HepG2 (cell line): ENCODE data around the gene PIM1. TPM values are rescaled to one million over a fixed set of nuclear protein-coding genes. Genes with fewer than 3 reads are reported as not detected.
A peak's percentile ranks its signal among the peaks of the same experiment; 100 is the strongest.

Source experiments
- ATRX ChIP-seq: sonication (generic); formaldehyde crosslinking; IDR thresholded peaks from 2 replicates; pipeline ENCODE4 v1.4.0; 2020; ENCODE audit warnings: missing genetic modification reagents, borderline replicate concordance
- EHMT2 ChIP-seq: fragments of 200-600 bp; sonication (generic); IDR thresholded peaks from 2 replicates; pipeline ENCODE4 v1.7.0; 2017; ENCODE audit warnings: antibody characterized with exemption, low read depth, low read length, borderline replicate concordance
- FOXK1 ChIP-seq: sonication (generic); formaldehyde crosslinking; IDR thresholded peaks from 2 replicates; pipeline ENCODE4 v1.4.0; 2020; ENCODE audit warnings: low read depth, missing genetic modification reagents, borderline replicate concordance
- HDAC1 ChIP-seq: sonication (generic); formaldehyde crosslinking; IDR thresholded peaks from 2 replicates; pipeline ENCODE4 v1.5.1; 2020; ENCODE audit warnings: mild to moderate bottlenecking, missing genetic modification reagents
- HMGA1 ChIP-seq: sonication (generic); formaldehyde crosslinking; conservative IDR thresholded peaks from 2 replicates; pipeline ENCODE4 v1.4.0; 2020; ENCODE audit warnings: missing genetic modification reagents
- KDM6A ChIP-seq: IDR thresholded peaks from 2 replicates; pipeline ENCODE4 v1.6.1; 2016; ENCODE audit warnings: low read depth
- NFKB2 ChIP-seq: sonication (generic); formaldehyde crosslinking; IDR thresholded peaks from 2 replicates; pipeline ENCODE4 v1.4.0; 2020; ENCODE audit warnings: missing genetic modification reagents, borderline replicate concordance
- PAXIP1 ChIP-seq: sonication (generic); formaldehyde crosslinking; conservative IDR thresholded peaks from 2 replicates; pipeline ENCODE4 v1.4.0; 2020; ENCODE audit warnings: mild to moderate bottlenecking, missing genetic modification reagents, moderate library complexity
- PHF20 ChIP-seq: sonication (generic); formaldehyde crosslinking; IDR thresholded peaks from 2 replicates; pipeline ENCODE4 v1.5.0; 2020; ENCODE audit warnings: mild to moderate bottlenecking, missing genetic modification reagents
- SMAD3 ChIP-seq: sonication (generic); formaldehyde crosslinking; IDR thresholded peaks from 2 replicates; pipeline ENCODE4 v1.4.0; 2020; ENCODE audit warnings: missing genetic modification reagents
- TBL1XR1 ChIP-seq: fragments of 150-350 bp; IDR thresholded peaks from 2 replicates; pipeline ENCODE4 v1.6.1; 2014; ENCODE audit warnings: borderline replicate concordance, low read length; ENCODE audit not compliant: partially characterized antibody
- TBX3 ChIP-seq: fragments of 450-650 bp; IDR thresholded peaks from 2 replicates; pipeline ENCODE4 v1.6.1; 2017; ENCODE audit warnings: antibody characterized with exemption, mild to moderate bottlenecking, inconsistent platforms, borderline replicate concordance
- THAP8 ChIP-seq: sonication (generic); formaldehyde crosslinking; IDR thresholded peaks from 2 replicates; pipeline ENCODE4 v1.5.1; 2020; ENCODE audit warnings: missing genetic modification reagents, mild to moderate bottlenecking, borderline replicate concordance
- THYN1 ChIP-seq: sonication (generic); formaldehyde crosslinking; IDR thresholded peaks from 2 replicates; pipeline ENCODE4 v1.8.1; 2023; ENCODE audit warnings: low read depth, mild to moderate bottlenecking, moderate library complexity, missing genetic modification reagents, borderline replicate concordance
- TOPORS ChIP-seq: sonication (generic); formaldehyde crosslinking; IDR thresholded peaks from 2 replicates; pipeline ENCODE4 v1.8.0; 2023; ENCODE audit warnings: mild to moderate bottlenecking, missing genetic modification reagents
- ZNF160 ChIP-seq: sonication (generic); formaldehyde crosslinking; IDR thresholded peaks from 2 replicates; pipeline ENCODE4 v1.8.0; 2022; ENCODE audit warnings: mild to moderate bottlenecking, inconsistent platforms, missing genetic modification reagents
- ZNF3 ChIP-seq: IDR thresholded peaks from 2 replicates; pipeline ENCODE4 v1.7.0; 2017; ENCODE audit warnings: inconsistent platforms
- ZNF564 ChIP-seq: sonication (generic); formaldehyde crosslinking; IDR thresholded peaks from 2 replicates; pipeline ENCODE4 v1.8.1; 2023; ENCODE audit warnings: mild to moderate bottlenecking, missing genetic modification reagents
- ZNF567 ChIP-seq: sonication (generic); formaldehyde crosslinking; IDR thresholded peaks from 2 replicates; pipeline ENCODE4 v1.8.1; 2023; ENCODE audit warnings: mild to moderate bottlenecking, missing genetic modification reagents, borderline replicate concordance
- ZNF629 ChIP-seq: sonication (generic); formaldehyde crosslinking; conservative IDR thresholded peaks from 2 replicates; pipeline ENCODE4 v1.5.0; 2020; ENCODE audit warnings: missing genetic modification reagents
- ZNF788 ChIP-seq: sonication (generic); formaldehyde crosslinking; IDR thresholded peaks from 2 replicates; pipeline ENCODE4 v1.5.0; 2020; ENCODE audit warnings: mild to moderate bottlenecking, missing genetic modification reagents, borderline replicate concordance
- ZNF879 ChIP-seq: sonication (generic); formaldehyde crosslinking; IDR thresholded peaks from 2 replicates; pipeline ENCODE4 v1.8.1; 2023; ENCODE audit warnings: missing genetic modification reagents
- ZXDC ChIP-seq: sonication (generic); formaldehyde crosslinking; IDR thresholded peaks from 2 replicates; pipeline ENCODE4 v1.5.0; 2020; ENCODE audit warnings: mild to moderate bottlenecking, missing genetic modification reagents
- polyA plus RNA-seq, 8 experiments: library from polyadenylated mRNA; depleted of rRNA in 3 of 8; stranded (reverse) in 7 of 8; unstranded in 1 of 8; fragments of >200 nt; fragmentation: Illumina TruSeq in 4 of 8; extraction: Trizol in 4 of 8; gene quantifications; 2 replicates each; pipeline versions ENCODE4 v1.2.1 to v1.2.3, GENCODE V29; 2011 to 2016; ENCODE audit warnings: low read depth in 4 of 8, missing spikeins in 1 of 8, mixed read lengths in 1 of 8; ENCODE audit not compliant: insufficient read depth in 1 of 8
- total RNA-seq, 5 experiments: library from RNA; depleted of rRNA; stranded (reverse); fragments of >200 nt; fragmentation: Illumina TruSeq; extraction: Trizol; gene quantifications; 2 replicates each; pipeline ENCODE4 v1.2.3, GENCODE V29; 2016; ENCODE audit warnings: low read depth in 1 of 5

PIM1 gene
- total and polyA plus RNA-seq, 2 of the 13 experiments (the other 11 are each of a cell fraction or from before 2014, with no cell fraction given), result 29.4 to 117 TPM

- peak; percentile 55 for TF ChIP-seq SMAD3 (CRISPR knock-in tag)
- TF ChIP-seq EHMT2, result no peak
- no peak for TF ChIP-seq TOPORS (CRISPR knock-in tag)
- TF ChIP-seq ZXDC (CRISPR knock-in tag), result 0 out of 2 replicates have a peak, but pooled peaks have one; percentile 64
- TF ChIP-seq KDM6A (CRISPR knock-in tag), result peak; percentile 12
- no peak for TF ChIP-seq HMGA1 (CRISPR knock-in tag)
- 0 out of 2 replicates have a peak, but pooled peaks have one; percentile 30 for TF ChIP-seq ATRX (CRISPR knock-in tag)
- 0 out of 2 replicates have a peak, but pooled peaks have one; percentile 31 for TF ChIP-seq NFKB2 (CRISPR knock-in tag)
- no peak; the same call in 1 of the 2 replicates for TF ChIP-seq ZNF788 (CRISPR knock-in tag)
- no peak for TF ChIP-seq ZNF160
- TF ChIP-seq ZNF629 (CRISPR knock-in tag), result 0 out of 2 replicates have a peak, but pooled peaks have one; percentile 28
- 0 out of 2 replicates have a peak, but pooled peaks have one; percentile 60 for TF ChIP-seq ZNF567 (CRISPR knock-in tag)
- no peak; the same call in 1 of the 2 replicates for TF ChIP-seq ZNF879
- TF ChIP-seq PAXIP1 (CRISPR knock-in tag), result peak; percentile 67; the same call in 1 of the 2 replicates
- TF ChIP-seq ZNF3 (CRISPR knock-in tag), result no peak
- no peak for TF ChIP-seq THAP8
- no peak for TF ChIP-seq PHF20 (CRISPR knock-in tag)
- peak; percentile 73; the same call in 1 of the 2 replicates for TF ChIP-seq FOXK1 (CRISPR knock-in tag)
- no peak for TF ChIP-seq TBL1XR1
- TF ChIP-seq TBX3, result peak; percentile 71; the same call in 1 of the 2 replicates
- TF ChIP-seq THYN1 (CRISPR knock-in tag), result no peak
- peak; percentile 42; the same call in 1 of the 2 replicates for TF ChIP-seq HDAC1
- no peak for TF ChIP-seq ZNF564 (CRISPR knock-in tag)
These were observed 32.5 kb upstream of the PIM1 start (continued) for GRCh38 chr6:37137201-37138090.
